ENCODE results near the gene ATP13A2. TPM values are rescaled to one million over a fixed set of nuclear protein-coding genes. Genes with fewer than 3 reads are reported as not detected.

Gene ATP13A2
- 9.8 and 17.5 TPM in 2 replicates for total RNA-seq (2014; rRNA removed; shearing (Covaris generic))

- DNase-seq (ENCODE audit: low spot score), result peak; percentile 50
These were observed at the start of gene ATP13A2 for GRCh38 chr1:17011439-17012307. Gene ATP13A2, minus strand, starts transcription at chr1:17011928. Its CDS starts 190 bp downstream, at chr1:17011738.

GRCh38 chr1:17061486-17061885 is 49.8 kb upstream of the ATP13A2 start:
- no peak for DNase-seq (ENCODE audit: low spot score)

- no peak for DNase-seq (ENCODE audit: low spot score)
These were observed 48.6 kb upstream of the ATP13A2 start for GRCh38 chr1:17060306-17060749.

- peak; percentile 76 for DNase-seq (ENCODE audit: low spot score)
These were observed 47.9 kb upstream of the ATP13A2 start for GRCh38 chr1:17059391-17060305.

- no peak for DNase-seq (ENCODE audit: low spot score)
These were observed 44.8 kb upstream of the ATP13A2 start for GRCh38 chr1:17056551-17056950.

GRCh38 chr1:17055801-17056200 is 44.1 kb upstream of the ATP13A2 start:
- no peak for DNase-seq (ENCODE audit: low spot score)

- peak; percentile 96 for DNase-seq (ENCODE audit: low spot score)
These were observed 42.1 kb upstream of the ATP13A2 start, which contains the start of gene SDHB for GRCh38 chr1:17053685-17054410. Gene SDHB, minus strand, starts transcription at chr1:17054032. Its CDS starts 13 bp downstream, at chr1:17054019.

GRCh38 chr1:17053086-17053684 is 41.5 kb upstream of the ATP13A2 start:
- no peak for DNase-seq (ENCODE audit: low spot score)

GRCh38 chr1:17052641-17053040 is 40.9 kb upstream of the ATP13A2 start:
- no peak for DNase-seq (ENCODE audit: low spot score)

GRCh38 chr1:17052038-17052437 is 40.3 kb upstream of the ATP13A2 start:
- no peak for DNase-seq (ENCODE audit: low spot score)

GRCh38 chr1:17047924-17048323 is 36.2 kb upstream of the ATP13A2 start:
- no peak for DNase-seq (ENCODE audit: low spot score)

GRCh38 chr1:17046334-17046657 is 34.6 kb upstream of the ATP13A2 start:
- no peak for DNase-seq (ENCODE audit: low spot score)

- DNase-seq (ENCODE audit: low spot score), result peak; percentile 50
These were observed 34.1 kb upstream of the ATP13A2 start for GRCh38 chr1:17045634-17046333.

- no peak for DNase-seq (ENCODE audit: low spot score)
These were observed 33.4 kb upstream of the ATP13A2 start for GRCh38 chr1:17045150-17045549.

GRCh38 chr1:17043676-17044075 is 31.9 kb upstream of the ATP13A2 start:
- DNase-seq (ENCODE audit: low spot score), result no peak

GRCh38 chr1:17040135-17040534 is 28.4 kb upstream of the ATP13A2 start:
- no peak for DNase-seq (ENCODE audit: low spot score)

GRCh38 chr1:17039522-17039921 is 27.8 kb upstream of the ATP13A2 start:
- no peak for DNase-seq (ENCODE audit: low spot score)

- no peak for DNase-seq (ENCODE audit: low spot score)
These were observed 21.8 kb upstream of the ATP13A2 start for GRCh38 chr1:17033481-17033880.

- no peak for DNase-seq (ENCODE audit: low spot score)
These were observed 21.0 kb upstream of the ATP13A2 start for GRCh38 chr1:17032741-17033140.

- DNase-seq (ENCODE audit: low spot score), result no peak
These were observed 19.7 kb upstream of the ATP13A2 start for GRCh38 chr1:17031436-17031835.

GRCh38 chr1:17030206-17030605 is 18.5 kb upstream of the ATP13A2 start:
- DNase-seq (ENCODE audit: low spot score), result no peak

Measured in H4 (cell line).